NCI-H2227 (cell line): Measurements from ENCODE around the gene MFRP.

ENCODE experiments used
- DNase-seq: peaks from one replicate; lab custom pipeline; 2025; ENCODE audit not compliant: unreplicated experiment; lab: John Stamatoyannopoulos, UW

Gene MFRP

GRCh38 chr11:119373059-119373920 is 26.8 kb upstream of the MFRP start:
- no peak for DNase-seq

- DNase-seq = no peak
Observed at GRCh38 chr11:119372260-119373058, 26.0 kb upstream of the MFRP start.

- peak; percentile 19 for DNase-seq
Observed at GRCh38 chr11:119371778-119372182, 25.3 kb upstream of the MFRP start.

- no peak for DNase-seq
Observed at GRCh38 chr11:119371067-119371601, 24.6 kb upstream of the MFRP start.

- DNase-seq = no peak
Observed at GRCh38 chr11:119370486-119371046, 24.1 kb upstream of the MFRP start.

GRCh38 chr11:119369132-119369925 is 22.8 kb upstream of the MFRP start:
- no peak for DNase-seq

GRCh38 chr11:119368121-119369034 is 21.9 kb upstream of the MFRP start:
- DNase-seq = no peak

- DNase-seq = no peak
Observed at GRCh38 chr11:119367661-119368120, 21.2 kb upstream of the MFRP start.

- DNase-seq = no peak
Observed at GRCh38 chr11:119366690-119367620, 20.4 kb upstream of the MFRP start.

- no peak for DNase-seq
Observed at GRCh38 chr11:119365071-119365591, 18.6 kb upstream of the MFRP start.

GRCh38 chr11:119363851-119364590 is 17.5 kb upstream of the MFRP start:
- DNase-seq = peak; percentile 67

- no peak for DNase-seq
Observed at GRCh38 chr11:119363081-119363850, 16.8 kb upstream of the MFRP start.

GRCh38 chr11:119362741-119363080 is 16.2 kb upstream of the MFRP start:
- no peak for DNase-seq

GRCh38 chr11:119361941-119362725 is 15.6 kb upstream of the MFRP start:
- no peak for DNase-seq

- peak; percentile 43 for DNase-seq
Observed at GRCh38 chr11:119361056-119361787, 14.7 kb upstream of the MFRP start.
